ENCODE data around the gene DOCK6. TPM values are rescaled to one million over a fixed set of nuclear protein-coding genes. Genes with fewer than 3 reads are reported as not detected.

The DOCK6 gene
- total and polyA plus RNA-seq, 2 of the 13 experiments (the other 11 are each of a cell fraction or from before 2014, with no cell fraction given) = 5.4 to 38.1 TPM

DNA sequence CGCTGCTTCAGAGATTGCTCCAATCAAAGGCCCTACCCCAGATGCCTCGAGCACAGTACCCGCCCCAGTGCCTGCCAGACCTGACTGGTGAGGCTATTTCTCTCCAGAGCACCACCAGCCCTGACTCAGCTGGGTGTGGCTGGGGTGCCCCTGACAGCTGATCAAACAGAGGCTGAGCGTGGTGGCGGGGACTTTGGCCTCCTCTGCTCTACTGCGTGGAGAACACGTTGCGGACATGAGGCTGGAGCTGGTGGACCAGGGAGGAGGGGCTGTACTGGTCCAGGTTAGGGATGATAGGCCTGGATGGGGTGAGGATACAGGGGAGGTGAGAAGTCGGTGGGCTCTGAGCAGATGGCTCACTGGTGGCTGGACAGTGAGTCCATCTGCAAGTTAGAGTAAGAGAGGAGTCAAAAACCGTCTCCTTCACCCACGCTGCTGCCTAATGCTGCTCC lies 3.5 kb upstream of the DOCK6 start (continued):
- peak; percentile 96 for TF ChIP-seq ZMYM3 (CRISPR knock-in tag; IDR thresholded peaks at IDR 0.05)
- TF ChIP-seq PCBP1 (IDR thresholded peaks at IDR 0.05; ENCODE audit: borderline replicate concordance, low read depth, low read length) = 0 out of 2 replicates have a peak, but pooled peaks have one; percentile 87
- no peak for TF ChIP-seq SYNCRIP (IDR thresholded peaks at IDR 0.05; ENCODE audit: insufficient read depth, low read depth, low read length)
- TF ChIP-seq, protein P1, sequence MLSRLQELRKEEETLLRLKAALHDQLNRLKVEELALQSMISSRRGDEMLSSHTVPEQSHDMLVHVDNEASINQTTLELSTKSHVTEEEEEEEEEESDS (CRISPR knock-in tag; IDR thresholded peaks at IDR 0.05; ENCODE audit: borderline replicate concordance) = peak; percentile 80; the same call in 1 of the 2 replicates
- no peak for TF ChIP-seq TEAD2 (CRISPR knock-in tag; IDR thresholded peaks at IDR 0.05)
- TF ChIP-seq RXRB (CRISPR knock-in tag; IDR thresholded peaks at IDR 0.05; ENCODE audit: borderline replicate concordance) = peak; percentile 94
- no peak for TF ChIP-seq MLLT10 (CRISPR knock-in tag; IDR thresholded peaks at IDR 0.05)
- no peak for TF ChIP-seq PHB2 (IDR thresholded peaks at IDR 0.05; ENCODE audit: partially characterized antibody)
- TF ChIP-seq, protein P2, sequence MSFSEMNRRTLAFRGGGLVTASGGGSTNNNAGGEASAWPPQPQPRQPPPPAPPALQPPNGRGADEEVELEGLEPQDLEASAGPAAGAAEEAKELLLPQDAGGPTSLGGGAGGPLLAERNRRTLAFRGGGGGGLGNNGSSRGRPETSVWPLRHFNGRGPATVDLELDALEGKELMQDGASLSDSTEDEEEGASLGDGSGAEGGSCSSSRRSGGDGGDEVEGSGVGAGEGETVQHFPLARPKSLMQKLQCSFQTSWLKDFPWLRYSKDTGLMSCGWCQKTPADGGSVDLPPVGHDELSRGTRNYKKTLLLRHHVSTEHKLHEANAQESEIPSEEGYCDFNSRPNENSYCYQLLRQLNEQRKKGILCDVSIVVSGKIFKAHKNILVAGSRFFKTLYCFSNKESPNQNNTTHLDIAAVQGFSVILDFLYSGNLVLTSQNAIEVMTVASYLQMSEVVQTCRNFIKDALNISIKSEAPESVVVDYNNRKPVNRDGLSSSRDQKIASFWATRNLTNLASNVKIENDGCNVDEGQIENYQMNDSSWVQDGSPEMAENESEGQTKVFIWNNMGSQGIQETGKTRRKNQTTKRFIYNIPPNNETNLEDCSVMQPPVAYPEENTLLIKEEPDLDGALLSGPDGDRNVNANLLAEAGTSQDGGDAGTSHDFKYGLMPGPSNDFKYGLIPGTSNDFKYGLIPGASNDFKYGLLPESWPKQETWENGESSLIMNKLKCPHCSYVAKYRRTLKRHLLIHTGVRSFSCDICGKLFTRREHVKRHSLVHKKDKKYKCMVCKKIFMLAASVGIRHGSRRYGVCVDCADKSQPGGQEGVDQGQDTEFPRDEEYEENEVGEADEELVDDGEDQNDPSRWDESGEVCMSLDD (CRISPR knock-in tag; IDR thresholded peaks at IDR 0.05; ENCODE audit: borderline replicate concordance) = peak; percentile 98
- peak in 1 of 2 experiments; percentile 93; a peak in 2 of 4 replicates for TF ChIP-seq EP300 (IDR thresholded peaks at IDR 0.05; ENCODE audit: low read depth in 2 of 2, low read length in 2 of 2)
- peak; percentile 91 for TF ChIP-seq EP300 (CRISPR knock-in tag; IDR thresholded peaks at IDR 0.05; ENCODE audit: borderline replicate concordance)
- no peak for TF ChIP-seq ZFYVE20 (CRISPR knock-in tag; IDR thresholded peaks at IDR 0.05; ENCODE audit: borderline replicate concordance, low read depth)
- TF ChIP-seq ZNF143 (CRISPR knock-in tag; IDR thresholded peaks at IDR 0.05) = no peak
- TF ChIP-seq ZNF878 (CRISPR knock-in tag; IDR thresholded peaks at IDR 0.05) = peak; percentile 99
- no peak for TF ChIP-seq ZNF17 (CRISPR knock-in tag; IDR thresholded peaks at IDR 0.05)
- peak; percentile 22; the same call in 1 of the 2 replicates for TF ChIP-seq ZNF124 (CRISPR knock-in tag; IDR thresholded peaks at IDR 0.05)
- no peak for TF ChIP-seq ZNF841 (CRISPR knock-in tag; IDR thresholded peaks at IDR 0.05; ENCODE audit: borderline replicate concordance)
- TF ChIP-seq, protein P3, sequence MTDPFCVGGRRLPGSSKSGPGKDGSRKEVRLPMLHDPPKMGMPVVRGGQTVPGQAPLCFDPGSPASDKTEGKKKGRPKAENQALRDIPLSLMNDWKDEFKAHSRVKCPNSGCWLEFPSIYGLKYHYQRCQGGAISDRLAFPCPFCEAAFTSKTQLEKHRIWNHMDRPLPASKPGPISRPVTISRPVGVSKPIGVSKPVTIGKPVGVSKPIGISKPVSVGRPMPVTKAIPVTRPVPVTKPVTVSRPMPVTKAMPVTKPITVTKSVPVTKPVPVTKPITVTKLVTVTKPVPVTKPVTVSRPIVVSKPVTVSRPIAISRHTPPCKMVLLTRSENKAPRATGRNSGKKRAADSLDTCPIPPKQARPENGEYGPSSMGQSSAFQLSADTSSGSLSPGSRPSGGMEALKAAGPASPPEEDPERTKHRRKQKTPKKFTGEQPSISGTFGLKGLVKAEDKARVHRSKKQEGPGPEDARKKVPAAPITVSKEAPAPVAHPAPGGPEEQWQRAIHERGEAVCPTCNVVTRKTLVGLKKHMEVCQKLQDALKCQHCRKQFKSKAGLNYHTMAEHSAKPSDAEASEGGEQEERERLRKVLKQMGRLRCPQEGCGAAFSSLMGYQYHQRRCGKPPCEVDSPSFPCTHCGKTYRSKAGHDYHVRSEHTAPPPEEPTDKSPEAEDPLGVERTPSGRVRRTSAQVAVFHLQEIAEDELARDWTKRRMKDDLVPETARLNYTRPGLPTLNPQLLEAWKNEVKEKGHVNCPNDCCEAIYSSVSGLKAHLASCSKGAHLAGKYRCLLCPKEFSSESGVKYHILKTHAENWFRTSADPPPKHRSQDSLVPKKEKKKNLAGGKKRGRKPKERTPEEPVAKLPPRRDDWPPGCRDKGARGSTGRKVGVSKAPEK (CRISPR knock-in tag; IDR thresholded peaks at IDR 0.05; ENCODE audit: borderline replicate concordance) = no peak
- TF ChIP-seq ZNF749 (CRISPR knock-in tag; IDR thresholded peaks at IDR 0.05; ENCODE audit: borderline replicate concordance) = peak; percentile 75; the same call in 1 of the 2 replicates
- TF ChIP-seq, protein P4, sequence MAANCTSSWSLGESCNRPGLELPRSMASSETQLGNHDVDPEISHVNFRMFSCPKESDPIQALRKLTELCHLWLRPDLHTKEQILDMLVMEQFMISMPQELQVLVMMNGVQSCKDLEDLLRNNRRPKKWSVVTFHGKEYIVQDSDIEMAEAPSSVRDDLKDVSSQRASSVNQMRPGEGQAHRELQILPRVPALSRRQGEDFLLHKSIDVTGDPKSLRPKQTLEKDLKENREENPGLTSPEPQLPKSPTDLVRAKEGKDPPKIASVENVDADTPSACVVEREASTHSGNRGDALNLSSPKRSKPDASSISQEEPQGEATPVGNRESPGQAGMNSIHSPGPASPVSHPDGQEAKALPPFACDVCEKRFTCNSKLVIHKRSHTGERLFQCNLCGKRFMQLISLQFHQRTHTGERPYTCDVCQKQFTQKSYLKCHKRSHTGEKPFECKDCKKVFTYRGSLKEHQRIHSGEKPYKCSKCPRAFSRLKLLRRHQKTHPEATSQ (CRISPR knock-in tag; IDR thresholded peaks at IDR 0.05; ENCODE audit: borderline replicate concordance) = peak; percentile 77; the same call in 1 of the 2 replicates
- TF ChIP-seq, protein P5, sequence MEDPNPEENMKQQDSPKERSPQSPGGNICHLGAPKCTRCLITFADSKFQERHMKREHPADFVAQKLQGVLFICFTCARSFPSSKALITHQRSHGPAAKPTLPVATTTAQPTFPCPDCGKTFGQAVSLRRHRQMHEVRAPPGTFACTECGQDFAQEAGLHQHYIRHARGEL (CRISPR knock-in tag; IDR thresholded peaks at IDR 0.05) = peak; percentile 80; the same call in 1 of the 2 replicates

Data from HepG2 (cell line).